HG03378 (cell line): ENCODE results near the gene GNAT1.
"Not testable (repeated sequence)": the region's sequence is repeated elsewhere in the genome, so short reads cannot be mapped to it uniquely, and the experiment has no call there.

Source experiments
- ATAC-seq: cut with Tn5 transposase; IDR thresholded peaks from one replicate; pipeline ENCODE4 v1.9.1; 2021; ENCODE audit warnings: mild to moderate bottlenecking, moderate library complexity; ENCODE audit not compliant: unreplicated experiment

The GNAT1 gene

GRCh38 chr3:50237754-50238548 is 46.5 kb downstream of the GNAT1 start:
- no peak for ATAC-seq

GRCh38 chr3:50238549-50239026 is 47.2 kb downstream of the GNAT1 start:
- no peak for ATAC-seq

GRCh38 chr3:50239649-50240048 is 48.2 kb downstream of the GNAT1 start:
- no peak for ATAC-seq

- no peak for ATAC-seq
These were observed 49.8 kb downstream of the GNAT1 start for GRCh38 chr3:50241163-50241562.

GRCh38 chr3:50241713-50242380 is 50.4 kb downstream of the GNAT1 start:
- ATAC-seq: no peak

GRCh38 chr3:50242381-50242770 is 51.0 kb downstream of the GNAT1 start:
- ATAC-seq: no peak

GRCh38 chr3:50242851-50243542 is 51.6 kb downstream of the GNAT1 start:
- no peak for ATAC-seq

- no peak for ATAC-seq
These were observed 52.1 kb downstream of the GNAT1 start for GRCh38 chr3:50243543-50243895.

GRCh38 chr3:50244813-50245212 is 53.4 kb downstream of the GNAT1 start:
- ATAC-seq: not testable (repeated sequence)

- no peak for ATAC-seq
These were observed 53.9 kb downstream of the GNAT1 start for GRCh38 chr3:50245251-50245745.

- ATAC-seq: peak; percentile 54
These were observed 54.6 kb downstream of the GNAT1 start for GRCh38 chr3:50245831-50246516.

- peak; percentile 32 for ATAC-seq
These were observed 55.1 kb downstream of the GNAT1 start for GRCh38 chr3:50246517-50246954.
